AG10803 (cell line): ENCODE results near the gene SIM2.

Source experiments
- DNase-seq: peaks from one replicate; pipeline ENCODE4 v3.0.0; 2010; ENCODE audit warnings: low read depth
- H3K4me3 ChIP-seq: 2 replicates; pipeline ENCODE4 v1.5.1; 2011; ENCODE audit warnings: mild to moderate bottlenecking, low read length, control low read depth
- TF ChIP-seq, protein P1 (sequence below): conservative IDR thresholded peaks from 2 replicates; pipeline ENCODE4 v1.5.1; 2011; ENCODE audit warnings: mild to moderate bottlenecking, low read length, control low read depth, inconsistent platforms

Gene SIM2

DNA sequence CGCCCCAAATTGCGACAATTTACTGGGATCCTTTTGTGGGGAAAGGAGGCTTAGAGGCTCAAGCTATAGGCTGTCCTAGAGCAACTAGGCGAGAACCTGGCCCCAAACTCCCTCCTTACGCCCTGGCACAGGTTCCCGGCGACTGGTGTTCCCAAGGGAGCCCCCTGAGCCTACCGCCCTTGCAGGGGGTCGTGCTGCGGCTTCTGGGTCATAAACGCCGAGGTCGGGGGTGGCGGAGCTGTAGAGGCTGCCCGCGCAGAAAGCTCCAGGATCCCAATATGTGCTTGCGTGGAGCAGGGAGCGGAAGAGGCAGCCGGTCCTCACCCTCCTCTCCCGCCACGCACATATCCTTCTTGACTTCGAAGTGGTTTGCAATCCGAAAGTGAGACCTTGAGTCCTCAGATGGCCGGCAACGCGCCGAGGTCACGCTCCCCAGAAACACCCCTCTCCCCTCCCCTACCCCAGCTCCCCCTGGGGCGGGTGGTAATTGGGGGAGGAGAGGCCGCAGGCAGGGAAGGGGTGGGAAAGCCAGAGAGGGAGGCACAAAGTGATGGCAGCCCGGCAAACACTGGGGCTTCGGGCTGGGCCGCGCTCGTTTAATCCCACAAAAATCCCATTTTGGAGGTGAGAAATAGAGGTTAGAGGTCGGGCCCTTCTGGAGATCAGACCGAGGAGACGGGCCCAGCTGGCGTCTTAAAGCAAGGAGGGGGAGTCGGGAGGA, 6.2 kb downstream of the SIM2 start:
- TF ChIP-seq, protein P1, sequence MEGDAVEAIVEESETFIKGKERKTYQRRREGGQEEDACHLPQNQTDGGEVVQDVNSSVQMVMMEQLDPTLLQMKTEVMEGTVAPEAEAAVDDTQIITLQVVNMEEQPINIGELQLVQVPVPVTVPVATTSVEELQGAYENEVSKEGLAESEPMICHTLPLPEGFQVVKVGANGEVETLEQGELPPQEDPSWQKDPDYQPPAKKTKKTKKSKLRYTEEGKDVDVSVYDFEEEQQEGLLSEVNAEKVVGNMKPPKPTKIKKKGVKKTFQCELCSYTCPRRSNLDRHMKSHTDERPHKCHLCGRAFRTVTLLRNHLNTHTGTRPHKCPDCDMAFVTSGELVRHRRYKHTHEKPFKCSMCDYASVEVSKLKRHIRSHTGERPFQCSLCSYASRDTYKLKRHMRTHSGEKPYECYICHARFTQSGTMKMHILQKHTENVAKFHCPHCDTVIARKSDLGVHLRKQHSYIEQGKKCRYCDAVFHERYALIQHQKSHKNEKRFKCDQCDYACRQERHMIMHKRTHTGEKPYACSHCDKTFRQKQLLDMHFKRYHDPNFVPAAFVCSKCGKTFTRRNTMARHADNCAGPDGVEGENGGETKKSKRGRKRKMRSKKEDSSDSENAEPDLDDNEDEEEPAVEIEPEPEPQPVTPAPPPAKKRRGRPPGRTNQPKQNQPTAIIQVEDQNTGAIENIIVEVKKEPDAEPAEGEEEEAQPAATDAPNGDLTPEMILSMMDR: no peak
- H3K4me3 ChIP-seq: no peak overlapping the region
- no peak for DNase-seq

DNA sequence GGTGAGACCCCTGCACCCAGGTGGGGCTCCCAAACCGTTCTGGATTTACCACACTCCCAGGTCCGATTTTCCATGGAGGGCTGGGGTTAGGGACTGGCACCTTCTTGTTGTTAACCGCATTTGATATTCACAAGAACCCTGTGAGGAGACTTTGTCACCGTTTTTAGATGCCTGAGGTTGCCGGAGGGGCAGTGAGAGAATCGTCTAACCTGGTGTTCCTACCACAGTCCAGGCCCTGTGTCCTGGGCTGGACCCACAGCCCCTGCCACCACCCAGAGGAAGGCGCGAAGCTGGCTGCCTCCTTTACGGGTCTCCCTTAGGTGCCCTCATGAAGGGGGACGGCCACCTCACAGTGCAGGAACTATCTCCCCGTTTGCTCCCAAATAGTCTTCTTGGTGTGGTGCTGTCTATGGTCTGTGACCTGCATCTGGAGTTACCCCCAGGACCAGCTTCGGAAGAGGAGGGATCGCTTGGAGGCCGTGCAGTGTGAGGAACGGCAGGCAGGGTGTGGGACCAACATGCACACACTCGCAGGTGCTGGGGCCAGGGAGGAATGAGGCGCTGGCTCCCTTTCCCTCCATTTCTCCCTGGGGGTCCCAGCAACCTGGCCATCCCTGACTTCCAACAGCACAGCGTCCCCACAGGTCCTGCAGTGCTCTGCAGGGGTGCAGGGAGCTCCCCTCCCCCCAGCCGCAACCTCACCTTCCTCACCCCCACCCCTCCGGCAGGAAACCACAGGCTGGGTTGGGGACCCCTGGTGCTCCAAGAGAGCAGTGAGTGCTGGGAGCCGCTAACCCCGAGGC, 7.0 kb downstream of the SIM2 start:
- TF ChIP-seq, protein P1: no peak
- DNase-seq: no peak
- no peak overlapping the region for H3K4me3 ChIP-seq

DNA sequence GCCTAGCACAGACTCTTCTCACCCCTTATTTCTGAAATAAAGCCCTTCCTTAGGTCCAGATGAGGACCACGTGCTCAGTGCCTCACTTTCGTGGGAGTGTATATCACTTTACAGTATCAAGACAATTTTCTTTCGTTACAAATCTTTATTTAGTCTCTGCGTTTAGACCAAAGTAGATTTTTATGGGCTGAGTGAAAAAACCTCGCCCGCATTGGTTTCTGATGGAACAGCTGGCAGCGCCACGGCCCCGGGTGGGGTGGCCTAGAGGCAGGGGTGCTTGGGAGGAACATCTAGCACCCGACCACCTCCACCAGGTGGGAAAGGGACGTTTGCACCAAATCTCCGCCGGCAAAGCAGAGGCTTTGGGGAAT, 7.6 kb downstream of the SIM2 start:
- TF ChIP-seq, protein P1: no peak
- no peak for DNase-seq
- no peak overlapping the region for H3K4me3 ChIP-seq

DNA sequence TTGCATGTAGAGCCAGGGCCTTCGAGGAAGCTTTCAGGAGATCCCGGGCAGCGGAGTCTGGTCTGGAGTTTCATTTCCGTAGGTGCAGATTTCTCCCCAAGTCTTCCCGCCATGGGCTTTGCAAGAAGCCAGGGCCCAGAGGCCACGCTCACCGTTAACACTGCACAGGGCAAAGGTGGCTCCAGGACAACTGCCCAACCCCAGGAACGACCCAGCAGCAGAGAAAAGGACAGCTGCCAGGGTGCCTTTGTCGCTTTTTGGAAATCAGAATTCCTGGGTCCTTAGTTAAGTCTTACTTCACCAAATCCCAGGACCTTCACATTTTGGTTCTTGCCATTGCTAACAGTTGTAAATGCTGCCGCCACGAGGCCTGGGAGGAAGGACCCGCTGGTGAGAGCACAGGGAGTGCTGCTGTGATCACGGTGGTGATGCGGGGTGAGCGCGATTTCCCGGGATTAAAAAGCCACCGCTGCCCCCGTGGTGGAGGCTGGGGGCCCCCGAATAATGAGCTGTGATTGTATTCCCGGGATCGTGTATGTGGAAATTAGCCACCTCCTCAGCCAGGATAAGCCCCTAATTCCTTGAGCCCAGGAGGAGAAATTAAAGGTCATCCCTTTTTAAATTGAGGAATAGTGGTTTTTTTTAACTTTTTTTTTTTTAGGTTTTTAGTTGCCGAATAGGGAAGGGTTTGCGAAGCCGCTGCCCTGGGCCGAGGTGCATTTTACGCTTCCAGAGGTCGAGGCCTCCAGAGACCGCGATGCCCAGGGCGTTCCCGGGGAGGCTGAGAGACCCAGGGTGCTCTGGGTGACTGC, 8.2 kb downstream of the SIM2 start:
- TF ChIP-seq, protein P1: peak; percentile 4; the same call in 1 of the 2 replicates
- DNase-seq: no peak

DNA sequence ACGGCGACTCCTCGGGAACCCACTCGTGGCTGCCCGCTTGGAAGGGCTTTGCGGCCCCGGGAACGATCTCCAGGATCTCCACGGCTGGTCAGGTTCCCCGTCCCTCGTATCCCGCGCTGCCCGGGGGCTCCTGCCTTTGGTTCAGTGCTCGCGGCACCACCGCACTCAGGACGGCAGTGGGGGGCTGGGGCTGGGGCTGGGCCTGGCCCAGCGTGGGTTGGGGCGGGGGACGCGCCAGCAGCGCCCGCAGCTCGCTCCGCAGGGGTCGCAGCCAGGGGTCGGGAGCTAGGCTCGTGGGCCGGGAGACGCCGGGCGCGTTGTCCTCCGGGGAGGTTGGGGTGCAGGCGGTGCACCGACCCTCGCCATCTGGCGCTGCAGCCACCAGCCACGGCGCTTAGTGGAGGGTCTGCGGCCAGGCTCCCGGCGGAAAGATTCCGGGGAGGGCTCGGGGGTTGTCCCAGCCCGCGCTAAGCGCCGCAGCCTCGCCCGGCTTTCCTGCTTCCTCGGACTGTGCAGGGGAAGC, 8.9 kb downstream of the SIM2 start:
- no peak overlapping the region for H3K4me3 ChIP-seq

More for the DNA sequence above, 8.2 kb downstream of the SIM2 start:
- no peak overlapping the region for H3K4me3 ChIP-seq

DNA sequence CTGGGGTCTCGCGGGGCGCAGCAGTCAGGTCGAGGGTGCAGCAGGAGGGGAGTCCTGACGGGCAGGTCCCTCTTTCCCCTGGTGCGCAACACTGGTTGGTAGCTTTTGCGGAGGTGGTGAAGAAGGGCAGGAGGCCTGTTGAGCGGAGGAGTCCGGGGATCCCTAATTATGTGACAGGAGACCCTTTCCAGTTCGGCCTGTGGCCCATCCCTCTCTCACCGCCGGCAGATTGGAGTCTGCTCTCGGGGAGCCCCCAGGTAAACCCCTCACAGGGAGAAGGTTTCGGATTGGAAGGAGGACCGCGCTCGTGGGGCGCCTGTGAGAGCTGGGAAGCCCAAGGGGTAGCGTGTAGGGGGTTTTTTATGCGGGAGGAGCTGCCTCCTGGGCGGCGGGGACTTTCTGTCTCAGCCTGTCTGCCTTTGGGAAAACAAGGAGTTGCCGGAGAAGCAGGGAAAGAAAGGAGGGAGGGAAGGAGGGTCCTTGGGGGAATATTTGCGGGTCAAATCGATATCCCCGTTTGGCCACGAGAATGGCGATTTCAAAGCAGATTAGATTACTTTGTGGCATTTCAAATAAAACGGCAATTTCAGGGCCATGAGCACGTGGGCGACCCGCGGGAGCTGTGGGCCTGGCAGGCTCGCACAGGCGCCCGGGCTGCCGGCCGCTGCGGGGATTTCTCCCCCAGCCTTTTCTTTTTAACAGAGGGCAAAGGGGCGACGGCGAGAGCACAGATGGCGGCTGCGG, 9.5 kb downstream of the SIM2 start:
- no peak overlapping the region for H3K4me3 ChIP-seq
- no peak for DNase-seq
- TF ChIP-seq, protein P1: no peak

More for the DNA sequence above, 8.9 kb downstream of the SIM2 start:
- DNase-seq: no peak
- TF ChIP-seq, protein P1: no peak
